Measurements from ENCODE around the gene CCDC7. TPM values are rescaled to one million over a fixed set of nuclear protein-coding genes. Genes with fewer than 3 reads are reported as not detected.
"Not testable (repeated sequence)": the region's sequence is repeated elsewhere in the genome, so short reads cannot be mapped to it uniquely, and the experiment has no call there.

The CCDC7 gene
- total RNA-seq, 1 donor from 2014 or later = 24.7 TPM

- Histone ChIP-seq H3K36me3 (no peaks in the 10 kb centered on the region), H3K27me3 (ENCODE audit: low read depth) (no peaks in the 10 kb centered on the region), H3K27ac (replicated peaks) (no peak overlapping the region), H3K4me1 (no peaks in the 10 kb centered on the region), H3K4me3 (no peak overlapping the region), H3K9me3 (replicated peaks) (peaks cover 10% of the 10 kb centered on the region)
- intact Hi-C loops (cut with micrococcal nuclease) = no loop called here
- DNase-seq = no peak
- TF ChIP-seq CTCF (IDR thresholded peaks at IDR 0.05; ENCODE audit: borderline replicate concordance) = no peak
These were observed 94.9 kb downstream of the CCDC7 start for GRCh38 chr10:32540691-32541470.

- Histone ChIP-seq H3K4me1 (no peaks in the 10 kb centered on the region), H3K4me3 (no peak overlapping the region), H3K27me3 (ENCODE audit: low read depth) (no peaks in the 10 kb centered on the region), H3K36me3 (peaks cover 21% of the 10 kb centered on the region), H3K27ac (replicated peaks) (no peak overlapping the region), H3K9me3 (replicated peaks) (peaks cover 20% of the 10 kb centered on the region)
- no peak for DNase-seq
- TF ChIP-seq CTCF (IDR thresholded peaks at IDR 0.05; ENCODE audit: borderline replicate concordance) = no peak
- intact Hi-C loops (cut with micrococcal nuclease) = no loop called here
These were observed 102.3 kb downstream of the CCDC7 start for GRCh38 chr10:32548208-32548607.

- Histone ChIP-seq H3K27me3 (ENCODE audit: low read depth) (no peaks in the 10 kb centered on the region), H3K4me3 (no peak overlapping the region), H3K27ac (replicated peaks) (no peak overlapping the region), H3K9me3 (replicated peaks) (no peaks in the 10 kb centered on the region), H3K36me3 (peaks cover 11% of the 10 kb centered on the region), H3K4me1 (no peaks in the 10 kb centered on the region)
- intact Hi-C loops (cut with micrococcal nuclease) = no loop called here
- TF ChIP-seq CTCF (IDR thresholded peaks at IDR 0.05; ENCODE audit: borderline replicate concordance) = no peak
- DNase-seq = no peak
These were observed 110.9 kb downstream of the CCDC7 start for GRCh38 chr10:32556783-32557395.

- intact Hi-C loops (cut with micrococcal nuclease); H3K4me3 ChIP-seq; H3K27ac ChIP-seq (replicated peaks); DNase-seq; H3K4me1 ChIP-seq; H3K27me3 ChIP-seq (ENCODE audit: low read depth); H3K9me3 ChIP-seq (replicated peaks): not testable (repeated sequence)
- peaks cover 16% of the 10 kb centered on the region for H3K36me3 ChIP-seq
These were observed 116.8 kb downstream of the CCDC7 start for GRCh38 chr10:32562695-32563094.

GRCh38 chr10:32577448-32577847 is 131.5 kb downstream of the CCDC7 start:
- TF ChIP-seq CTCF (IDR thresholded peaks at IDR 0.05; ENCODE audit: borderline replicate concordance) = no peak
- H3K4me1 ChIP-seq = no peaks in the 10 kb centered on the region
- no peak overlapping the region for H3K27ac ChIP-seq (replicated peaks)
- DNase-seq = no peak
- no peaks in the 10 kb centered on the region for H3K27me3 ChIP-seq (ENCODE audit: low read depth)
- no peaks in the 10 kb centered on the region for H3K9me3 ChIP-seq (replicated peaks)
- H3K36me3 ChIP-seq = peaks cover 3% of the 10 kb centered on the region
- intact Hi-C loops (cut with micrococcal nuclease) = no loop called here
- no peak overlapping the region for H3K4me3 ChIP-seq

- Histone ChIP-seq H3K36me3 (peaks cover 23% of the 10 kb centered on the region), H3K4me3 (no peak overlapping the region), H3K27ac (replicated peaks) (no peak overlapping the region), H3K4me1 (no peaks in the 10 kb centered on the region), H3K27me3 (ENCODE audit: low read depth) (no peaks in the 10 kb centered on the region), H3K9me3 (replicated peaks) (peaks cover 15% of the 10 kb centered on the region)
- intact Hi-C loops (cut with micrococcal nuclease) = no loop called here
- no peak for TF ChIP-seq CTCF (IDR thresholded peaks at IDR 0.05; ENCODE audit: borderline replicate concordance)
- no peak for DNase-seq
These were observed 137.0 kb downstream of the CCDC7 start for GRCh38 chr10:32582946-32583345.

- peaks cover 59% of the 10 kb centered on the region for H3K36me3 ChIP-seq
- H3K9me3 ChIP-seq (replicated peaks) = peaks cover 57% of the 10 kb centered on the region
- intact Hi-C loops (cut with micrococcal nuclease); H3K27ac ChIP-seq (replicated peaks); H3K4me3 ChIP-seq; DNase-seq; H3K4me1 ChIP-seq; H3K27me3 ChIP-seq (ENCODE audit: low read depth): not testable (repeated sequence)
These were observed 152.1 kb downstream of the CCDC7 start for GRCh38 chr10:32598022-32598421.
